Frontal cortex (tissue), 4 donors: ENCODE data around the gene PPM1H. TPM values are rescaled to one million over a fixed set of nuclear protein-coding genes. Genes with fewer than 3 reads are reported as not detected.
A peak's percentile ranks its signal among the peaks of the same experiment; 100 is the strongest.
"Not testable (repeated sequence)": the region's sequence is repeated elsewhere in the genome, so short reads cannot be mapped to it uniquely, and the experiment has no call there.

Source experiments
- DNase-seq, 2 donors: peaks; one replicate each; pipeline ENCODE4 v3.0.0; 2012; ENCODE audit warnings: low spot score in 2 of 2
- FAIRE-seq: peaks from 2 replicates; lab custom pipeline; 2012; peaks lifted over from hg19 to GRCh38; lab: Jason Lieb, UNC
- total RNA-seq: library from RNA; depleted of rRNA; stranded (reverse); fragments of >200 nt; gene quantifications from one replicate; pipeline ENCODE4 v1.2.3, GENCODE V29; 2014
- donor health status: control.
- donor health status: control.
- donor health status: control.

PPM1H gene, protein sequence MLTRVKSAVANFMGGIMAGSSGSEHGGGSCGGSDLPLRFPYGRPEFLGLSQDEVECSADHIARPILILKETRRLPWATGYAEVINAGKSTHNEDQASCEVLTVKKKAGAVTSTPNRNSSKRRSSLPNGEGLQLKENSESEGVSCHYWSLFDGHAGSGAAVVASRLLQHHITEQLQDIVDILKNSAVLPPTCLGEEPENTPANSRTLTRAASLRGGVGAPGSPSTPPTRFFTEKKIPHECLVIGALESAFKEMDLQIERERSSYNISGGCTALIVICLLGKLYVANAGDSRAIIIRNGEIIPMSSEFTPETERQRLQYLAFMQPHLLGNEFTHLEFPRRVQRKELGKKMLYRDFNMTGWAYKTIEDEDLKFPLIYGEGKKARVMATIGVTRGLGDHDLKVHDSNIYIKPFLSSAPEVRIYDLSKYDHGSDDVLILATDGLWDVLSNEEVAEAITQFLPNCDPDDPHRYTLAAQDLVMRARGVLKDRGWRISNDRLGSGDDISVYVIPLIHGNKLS
- 11.8 TPM for total RNA-seq

DNA sequence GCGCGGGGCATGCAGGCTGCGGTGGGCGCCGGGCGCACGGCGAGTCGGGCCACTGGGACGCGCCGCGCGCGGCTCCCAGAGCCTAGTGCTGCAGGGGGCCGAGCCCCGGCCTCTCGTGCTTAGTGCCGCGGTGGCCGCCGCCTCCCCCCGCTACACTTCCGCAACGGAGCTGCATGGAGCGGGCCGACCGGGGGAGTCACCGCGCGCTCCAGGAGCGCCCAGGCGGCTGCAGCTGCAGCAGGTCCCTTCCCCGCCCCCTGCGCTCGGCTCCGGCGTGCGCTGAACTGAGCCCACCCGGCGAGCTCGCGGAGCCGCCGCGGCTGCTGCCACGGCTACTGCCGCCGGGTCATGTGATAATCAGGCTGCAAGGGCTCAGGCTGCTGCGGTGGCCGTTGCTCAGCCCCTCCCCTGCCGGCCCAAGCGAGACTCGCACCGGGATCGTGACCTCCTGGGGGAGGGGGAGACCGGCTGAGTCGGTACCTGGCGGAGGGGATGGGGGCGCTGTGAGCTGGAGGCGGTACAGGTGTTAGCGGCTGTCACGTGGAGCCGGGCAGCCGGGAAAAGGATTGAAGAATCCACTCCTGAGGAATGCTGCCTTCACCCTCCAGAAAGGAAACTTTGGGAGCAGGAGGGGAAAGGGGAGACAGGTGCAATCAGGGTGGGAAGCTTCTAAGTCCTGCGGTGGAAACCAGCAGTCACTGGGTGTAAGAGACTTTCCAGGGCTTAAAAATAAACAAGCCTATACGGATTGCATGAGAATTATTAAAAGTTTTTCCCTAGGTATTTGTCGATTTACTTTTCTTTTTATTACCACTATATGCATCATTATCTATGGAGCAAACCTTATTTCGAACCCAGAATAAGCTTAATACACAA is at the start of gene PPM1H:
Gene PPM1H (minus strand): TSS at position 352 of the 876 bp plus-strand sequence. CDS start 414 bp downstream, outside the sequence.
- FAIRE-seq (no peak), DNase-seq (peak; percentile 80 to 82)

DNA sequence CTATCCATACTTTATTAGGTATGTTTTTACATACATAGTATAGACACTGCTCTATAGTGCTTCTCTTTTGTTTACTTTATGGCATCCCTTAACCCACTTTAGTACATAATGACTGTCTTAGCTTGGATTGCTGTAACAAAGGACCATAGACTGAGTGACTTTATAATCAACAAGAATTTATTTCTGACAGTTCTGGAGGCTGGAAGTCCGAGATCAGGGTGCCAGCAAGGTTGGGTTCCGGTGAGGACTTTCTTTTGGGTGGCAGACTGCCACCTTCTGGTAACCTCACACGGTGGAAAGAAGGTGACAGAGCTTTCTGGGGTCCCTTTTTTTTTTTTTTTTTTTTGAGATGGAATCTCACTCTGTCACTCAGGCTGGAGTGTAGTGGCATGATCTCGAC is 48.6 kb upstream of the PPM1H start:
- FAIRE-seq (no peak), DNase-seq (no peak)

DNA sequence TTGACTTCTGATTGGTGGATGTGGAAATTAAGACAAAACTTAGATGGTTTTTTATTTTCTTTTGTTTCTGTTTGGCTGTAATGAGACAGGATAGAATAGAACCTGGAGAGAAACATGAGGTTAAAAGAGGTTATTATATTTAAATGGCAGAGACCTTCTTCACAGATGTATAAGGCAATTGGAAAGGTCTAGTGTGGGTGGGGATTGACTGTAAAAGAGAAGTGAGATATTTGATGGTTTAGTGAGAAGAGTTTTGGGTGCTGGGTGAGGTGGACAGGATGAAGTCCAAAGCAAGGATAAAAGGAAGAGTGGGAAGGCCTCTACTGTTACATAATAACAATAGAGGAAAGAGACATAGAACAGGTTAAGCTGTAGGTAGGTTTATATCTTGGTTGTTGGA is 43.8 kb upstream of the PPM1H start:
- FAIRE-seq (no peak), DNase-seq (no peak)

DNA sequence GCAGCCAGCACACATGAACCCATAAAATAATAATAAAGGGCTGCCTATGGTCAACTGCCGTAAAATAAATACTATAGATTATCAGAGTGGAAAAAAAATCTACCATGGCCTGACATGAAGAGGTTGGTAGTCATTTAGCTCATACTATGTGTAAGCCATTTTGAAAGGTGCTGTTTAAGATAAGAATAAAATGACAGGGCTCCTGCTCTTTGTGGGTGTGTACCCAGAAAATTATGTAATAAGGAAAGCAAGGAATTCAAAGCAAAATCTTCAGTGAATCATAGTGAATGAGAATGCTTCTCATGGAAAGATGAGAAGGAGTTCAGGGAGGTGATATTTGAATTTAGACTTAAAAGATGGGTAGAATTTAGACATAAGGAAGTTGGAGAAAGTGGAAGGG is 42.9 kb upstream of the PPM1H start:
- DNase-seq (no peak), FAIRE-seq (no peak)

DNA sequence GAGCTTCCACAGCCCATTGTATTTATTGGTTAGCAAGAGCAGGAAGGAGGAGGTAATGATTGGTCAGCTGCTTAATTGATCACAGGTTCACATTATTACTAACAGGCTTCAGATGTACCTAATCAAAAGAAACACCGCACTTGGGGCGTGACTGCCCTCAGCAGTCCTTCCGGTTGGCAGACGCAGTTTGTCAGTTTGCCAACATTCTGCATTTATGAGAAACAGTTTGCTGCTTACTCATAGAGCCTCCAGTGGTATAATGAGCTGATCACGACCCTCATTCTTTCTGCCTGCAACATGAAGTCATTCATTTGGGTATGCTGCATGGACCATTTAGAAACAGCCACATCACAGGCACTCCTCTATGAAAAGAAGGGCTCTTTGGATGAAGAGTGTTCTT is 42.5 kb upstream of the PPM1H start:
- DNase-seq (no peak), FAIRE-seq (no peak)

DNA sequence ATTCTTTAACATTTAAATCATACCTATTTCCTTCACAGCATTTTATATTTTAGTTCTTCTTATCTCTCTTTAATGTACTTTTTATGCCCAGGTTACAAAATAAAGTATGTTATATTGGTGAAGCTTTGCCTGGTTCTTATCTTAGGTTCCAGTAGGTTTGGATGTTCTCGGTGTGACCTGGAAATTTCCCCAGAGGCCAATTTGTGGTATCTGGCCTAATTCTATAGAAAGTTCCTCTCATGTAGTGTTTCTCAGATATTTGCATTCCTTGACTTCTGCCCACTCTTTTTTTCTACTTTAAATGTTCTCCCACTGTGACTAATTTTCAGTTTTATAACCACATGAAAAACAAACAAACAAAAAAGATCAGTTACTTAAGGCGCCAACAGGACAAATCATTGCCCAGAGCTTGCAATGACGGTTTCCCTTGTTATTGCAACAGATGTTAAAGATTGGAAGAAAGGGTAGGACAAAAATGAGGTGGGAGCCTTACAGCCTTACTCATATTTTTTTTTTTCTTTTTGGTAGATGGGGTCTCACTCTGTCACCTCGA is 41.2 kb upstream of the PPM1H start:
- DNase-seq (no peak), FAIRE-seq (no peak)

DNA sequence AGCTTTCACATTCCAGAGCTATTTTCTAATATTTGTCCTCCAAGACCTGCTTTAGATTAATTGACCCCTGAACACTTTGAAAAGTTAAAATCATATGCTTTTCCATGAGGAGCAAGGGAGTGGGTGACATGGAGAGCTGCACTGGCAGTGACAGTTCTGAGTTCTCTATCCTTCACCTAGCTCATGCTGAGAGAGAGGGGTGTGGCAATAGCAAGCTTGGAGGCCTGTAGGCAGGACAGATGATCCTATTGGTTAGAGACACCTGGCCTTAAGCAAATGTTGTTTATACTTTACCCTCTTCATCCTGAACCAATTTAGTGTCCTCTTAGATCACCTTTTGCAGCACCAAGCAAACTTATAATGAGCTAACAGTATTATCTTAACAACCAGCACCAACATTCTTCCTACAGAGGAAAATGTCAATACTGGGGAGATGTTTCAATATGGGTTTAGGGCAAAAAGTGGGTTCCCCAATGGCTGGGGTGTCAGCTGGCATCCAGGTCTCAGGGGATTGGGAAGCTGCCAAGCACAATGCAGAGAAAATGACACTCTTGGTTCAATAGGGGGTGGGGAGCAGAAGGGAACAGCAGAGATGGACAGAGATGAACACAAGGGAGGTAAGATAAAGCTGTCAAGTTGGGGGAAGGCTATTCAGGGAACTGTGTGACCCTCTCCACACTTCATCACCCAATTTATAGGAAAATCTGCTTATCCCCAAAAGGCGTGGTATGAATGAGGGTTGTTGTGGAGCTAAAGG is 37.0 kb upstream of the PPM1H start:
- no peak for FAIRE-seq
- DNase-seq, result no peak

DNA sequence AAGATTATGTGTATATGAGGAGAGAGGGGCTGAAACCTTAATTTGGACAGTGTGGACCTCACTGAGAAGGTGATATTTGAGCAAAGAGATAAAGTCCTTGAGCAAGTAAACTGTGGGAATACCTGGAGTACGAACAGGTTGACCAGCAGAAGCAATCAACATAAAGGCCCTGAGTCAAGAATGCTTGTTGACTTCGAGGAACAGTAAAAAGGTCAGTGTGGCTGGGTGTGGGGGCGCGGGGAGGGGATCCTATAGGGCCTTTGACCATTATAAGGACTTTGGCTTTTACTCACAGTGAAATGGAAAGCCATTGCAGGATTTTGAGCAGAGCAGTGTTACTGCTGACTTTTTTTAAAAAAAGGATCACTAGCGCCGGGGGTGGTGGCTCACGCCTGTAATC is 34.7 kb upstream of the PPM1H start:
- DNase-seq (no peak), FAIRE-seq (no peak)

DNA sequence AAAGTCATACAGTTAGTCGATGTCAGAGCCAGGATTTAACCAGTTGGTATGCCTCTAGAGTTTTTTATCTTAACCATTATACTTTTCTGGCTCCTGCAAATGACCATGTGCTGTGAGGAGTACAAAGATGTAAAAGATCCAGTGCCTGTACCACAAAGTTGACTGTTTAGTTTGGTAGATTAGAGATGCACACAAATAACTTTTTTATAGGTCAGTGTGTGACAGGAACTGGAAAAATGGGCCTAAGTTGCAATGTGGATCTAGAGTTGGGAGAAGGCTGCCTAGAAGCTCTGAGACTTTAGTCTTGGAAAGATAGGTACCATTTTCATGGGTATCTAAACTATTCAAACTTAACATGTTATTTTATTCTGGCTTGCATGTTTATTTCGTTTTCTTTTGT is 32.8 kb upstream of the PPM1H start:
- DNase-seq, result no peak

DNA sequence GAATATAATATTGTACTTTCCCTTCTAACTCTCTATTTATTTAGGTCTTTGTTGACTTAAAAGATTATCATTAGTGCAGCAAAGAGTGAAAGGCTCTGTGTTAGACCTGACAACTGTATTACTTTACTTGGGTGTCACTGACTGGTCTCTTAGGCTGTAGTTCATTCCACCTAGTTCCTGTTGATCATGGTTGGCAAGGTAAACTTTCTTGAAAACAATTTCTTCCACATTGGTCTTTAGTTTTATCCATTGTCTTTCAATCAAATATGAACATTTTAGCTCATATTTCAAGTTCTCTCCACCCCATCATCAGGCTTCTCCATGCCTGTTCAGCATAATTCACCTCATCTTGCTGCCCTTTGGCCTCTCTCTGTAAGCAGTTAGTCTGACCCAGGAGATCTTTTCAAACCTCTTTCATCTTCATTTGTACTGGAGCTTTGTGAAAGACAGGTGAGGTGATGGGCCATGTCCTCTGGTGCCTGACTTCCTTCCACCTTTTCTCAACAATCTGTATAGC is 32.1 kb upstream of the PPM1H start:
- FAIRE-seq (no peak), DNase-seq (no peak)

More for the DNA sequence above, 32.8 kb upstream of the PPM1H start:
- FAIRE-seq, result no peak

DNA sequence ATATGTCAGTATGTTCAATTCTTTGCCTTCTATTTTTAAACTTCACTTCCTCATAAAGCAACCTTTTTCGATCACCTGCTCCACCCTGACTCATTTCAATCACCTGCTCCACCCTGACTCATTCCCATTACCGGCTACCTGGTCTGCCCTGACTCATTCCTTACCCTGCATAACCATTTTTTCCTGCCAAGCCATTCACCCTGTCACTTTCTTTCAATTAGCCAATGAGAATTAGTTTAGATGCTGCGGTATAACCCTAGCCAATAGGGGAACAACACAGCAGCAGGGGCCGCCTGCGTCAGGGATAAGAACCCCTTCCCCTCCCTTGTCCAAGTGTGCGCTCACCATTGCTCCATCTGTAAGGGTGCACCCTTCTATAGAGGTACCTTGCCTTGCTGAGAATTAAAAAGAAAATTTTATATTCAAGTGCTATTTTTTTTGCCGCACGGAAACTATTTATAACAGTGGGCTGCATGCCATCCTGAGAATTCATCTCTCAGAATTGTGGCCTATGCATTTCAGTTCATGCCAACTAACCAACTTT is 31.6 kb upstream of the PPM1H start:
- not testable (repeated sequence) for DNase-seq, FAIRE-seq

DNA sequence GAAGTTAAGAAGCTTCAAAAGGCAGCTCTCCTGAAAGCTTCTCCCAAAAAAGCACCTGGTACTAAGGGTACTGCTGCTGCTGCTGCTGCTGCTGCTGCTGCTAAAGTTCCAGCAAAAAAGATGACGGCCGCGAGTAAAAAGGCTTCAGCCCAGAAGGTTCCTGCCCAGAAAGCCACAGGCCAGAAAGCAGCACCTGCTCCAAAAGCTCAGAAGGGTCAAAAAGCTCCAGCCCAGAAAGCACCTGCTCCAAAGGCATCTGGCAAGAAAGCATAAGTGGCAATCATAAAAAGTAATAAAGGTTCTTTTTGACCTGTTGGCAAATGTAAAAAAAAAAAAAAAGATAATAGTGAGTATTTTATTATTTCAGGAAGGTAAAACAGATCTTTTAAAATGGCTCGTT is 30.8 kb upstream of the PPM1H start:
- DNase-seq, FAIRE-seq: not testable (repeated sequence)

DNA sequence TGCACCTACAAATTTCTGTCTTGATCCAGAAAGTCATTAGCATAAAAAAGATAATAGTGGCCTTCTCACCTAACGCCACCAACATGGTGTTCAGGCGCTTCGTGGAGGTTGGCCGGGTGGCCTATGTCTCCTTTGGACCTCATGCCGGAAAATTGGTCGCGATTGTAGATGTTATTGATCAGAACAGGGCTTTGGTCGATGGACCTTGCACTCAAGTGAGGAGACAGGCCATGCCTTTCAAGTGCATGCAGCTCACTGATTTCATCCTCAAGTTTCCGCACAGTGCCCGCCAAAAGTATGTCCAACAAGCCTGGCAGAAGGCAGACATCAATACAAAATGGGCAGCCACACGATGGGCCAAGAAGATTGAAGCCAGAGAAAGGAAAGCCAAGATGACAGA is 30.3 kb upstream of the PPM1H start:
- DNase-seq, FAIRE-seq: not testable (repeated sequence)

DNA sequence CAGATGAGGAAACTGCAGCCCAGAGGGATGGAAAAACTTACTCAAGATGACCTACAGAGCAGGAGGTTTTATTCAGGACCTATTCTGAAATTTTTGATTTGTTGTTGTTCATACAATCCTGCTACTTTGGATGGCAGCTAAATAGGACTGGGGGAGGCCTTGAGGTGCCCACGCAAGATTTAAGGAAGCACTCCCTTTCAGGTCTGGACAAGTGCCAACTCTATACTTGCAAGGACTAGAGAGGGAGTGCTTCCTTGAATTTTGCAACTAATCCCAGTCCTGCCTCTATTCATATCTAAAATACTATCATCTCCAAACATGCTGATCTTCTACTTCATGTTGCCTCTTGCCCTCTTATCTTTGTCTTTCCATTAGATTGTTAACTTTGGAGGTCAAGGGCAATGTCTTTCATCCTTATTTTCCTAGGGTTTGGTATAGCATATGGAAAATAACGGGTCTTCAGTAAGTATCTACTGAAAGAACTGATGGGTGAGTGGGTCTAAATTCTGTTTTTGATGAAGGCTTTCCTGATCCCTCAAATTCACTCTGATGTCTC is 28.6 kb upstream of the PPM1H start:
- FAIRE-seq (no peak), DNase-seq (no peak)

DNA sequence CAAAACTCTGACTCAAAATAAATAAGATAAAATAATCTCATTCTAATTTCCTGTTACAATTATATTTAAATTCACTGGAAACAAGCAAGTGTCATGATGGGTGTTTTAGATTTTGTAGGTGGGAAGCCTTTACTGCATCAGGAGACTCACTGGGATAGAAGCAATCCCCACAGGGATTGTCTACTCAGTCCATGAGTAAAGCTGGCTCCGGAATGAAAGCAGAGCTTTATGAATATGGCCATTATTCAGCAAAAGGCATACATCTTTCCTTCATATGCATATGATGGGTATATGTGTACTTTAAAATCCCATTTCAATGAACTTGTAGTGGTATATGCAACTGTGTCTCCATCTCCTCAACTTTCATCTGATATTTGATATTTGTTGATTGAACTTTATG is 25.4 kb upstream of the PPM1H start:
- FAIRE-seq (no peak), DNase-seq (no peak)

DNA sequence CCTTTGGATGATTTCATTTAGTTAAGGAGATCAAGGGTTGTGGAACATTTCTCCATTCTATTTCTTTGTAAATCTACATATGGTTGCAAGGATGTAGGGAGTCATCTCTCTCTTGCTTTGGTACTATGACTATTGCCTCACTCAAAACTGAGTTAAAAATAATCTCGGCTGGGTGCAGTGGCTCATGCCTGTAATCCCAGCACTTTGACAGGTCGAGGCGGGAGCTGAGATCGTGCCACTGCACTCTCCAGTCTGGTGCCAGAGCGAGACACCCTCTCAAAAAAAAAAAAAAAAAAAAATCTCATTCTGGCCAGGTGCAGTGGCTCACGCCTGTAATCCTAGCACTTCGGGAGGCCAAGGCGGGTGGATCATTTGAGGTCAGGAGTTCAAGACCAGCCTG is 24.8 kb upstream of the PPM1H start:
- DNase-seq (no peak), FAIRE-seq (no peak)

DNA sequence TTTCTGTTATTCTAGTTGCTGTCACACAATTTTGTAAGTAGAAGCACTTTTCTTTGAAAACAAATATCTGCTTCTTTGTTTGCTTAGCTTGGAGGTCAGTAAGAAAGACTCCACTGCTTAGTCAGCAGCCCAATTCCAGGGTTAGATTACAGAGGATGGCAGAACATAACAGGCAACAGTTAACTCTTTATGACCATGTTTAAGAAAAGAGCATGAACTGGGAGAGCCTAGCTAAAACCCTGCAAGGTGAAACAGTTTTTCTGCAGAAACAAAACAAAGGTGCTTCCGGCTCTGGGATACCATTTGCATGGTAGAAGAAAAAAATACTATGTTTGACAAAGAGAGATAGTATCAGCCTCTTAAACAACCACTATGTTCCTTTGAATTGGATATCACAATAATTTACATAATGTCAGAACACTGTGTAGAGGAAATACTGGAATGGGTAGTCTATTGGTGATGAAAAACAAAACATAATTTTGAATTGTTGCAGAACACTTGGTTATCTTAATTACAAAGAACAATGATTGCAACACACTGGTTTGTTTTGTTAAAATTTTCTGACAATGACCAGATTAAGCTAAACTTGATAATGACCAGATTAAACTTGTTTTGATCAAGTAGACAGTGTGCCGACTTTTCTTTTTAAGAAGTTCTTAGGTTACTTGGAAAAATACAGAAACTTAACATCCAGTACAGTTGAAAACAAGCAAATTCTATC is 22.4 kb upstream of the PPM1H start:
- no peak for FAIRE-seq

DNA sequence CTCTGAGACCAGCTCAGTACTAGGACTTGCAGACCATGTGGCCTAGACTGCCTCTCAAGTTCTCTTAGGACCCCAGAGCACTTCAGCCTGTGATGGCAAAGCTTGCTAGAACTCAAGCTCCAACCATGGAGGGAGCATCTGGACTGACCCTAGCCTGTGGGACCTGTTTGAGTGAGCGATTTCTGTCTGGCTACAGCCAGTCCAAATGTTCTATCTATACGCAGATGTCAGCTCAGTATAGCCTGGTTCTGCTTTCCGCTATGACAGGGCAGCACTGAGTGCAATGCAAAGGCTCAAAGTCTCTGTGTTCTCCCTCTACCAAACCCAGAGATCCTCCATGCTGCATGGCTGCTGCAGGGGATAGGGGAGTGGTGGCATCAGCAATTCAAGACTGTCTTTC is 20.7 kb upstream of the PPM1H start:
- FAIRE-seq, result no peak
- DNase-seq, result no peak

More for the DNA sequence above, 22.4 kb upstream of the PPM1H start:
- no peak for DNase-seq
